HEK293T (cell line): Measurements from ENCODE around the gene NXNL1.
"Not testable (repeated sequence)": the region's sequence is repeated elsewhere in the genome, so short reads cannot be mapped to it uniquely, and the experiment has no call there.

ENCODE experiments used
- BHLHE40 ChIP-seq: fragments of 450-650 bp; IDR thresholded peaks from 2 replicates; pipeline ENCODE4 v1.6.1; 2016; ENCODE audit warnings: mild to moderate bottlenecking, moderate library complexity, borderline replicate concordance
- ELF4 ChIP-seq: fragments of 450-650 bp; IDR thresholded peaks from 2 replicates; pipeline ENCODE4 v1.6.1; 2017; ENCODE audit warnings: antibody characterized with exemption
- FOXA1 ChIP-seq: fragments of 450-650 bp; IDR thresholded peaks from 2 replicates; pipeline ENCODE4 v1.6.1; 2016; ENCODE audit warnings: mild to moderate bottlenecking
- FOXM1 ChIP-seq: fragments of 450-650 bp; IDR thresholded peaks from 2 replicates; pipeline ENCODE4 v1.6.1; 2017; ENCODE audit warnings: mild to moderate bottlenecking, borderline replicate concordance
- L3MBTL2 ChIP-seq: fragments of 450-650 bp; conservative IDR thresholded peaks from 2 replicates; pipeline ENCODE4 v1.6.1; 2016; ENCODE audit warnings: mild to moderate bottlenecking
- NFRKB ChIP-seq: fragments of 450-650 bp; IDR thresholded peaks from 2 replicates; pipeline ENCODE4 v1.6.1; 2016; ENCODE audit warnings: mild to moderate bottlenecking, moderate library complexity
- SP1 ChIP-seq: fragments of 450-650 bp; IDR thresholded peaks from 2 replicates; pipeline ENCODE4 v1.6.1; 2017
- SUZ12 ChIP-seq: fragments of 450-650 bp; IDR thresholded peaks from 2 replicates; pipeline ENCODE4 v1.6.1; 2016; ENCODE audit warnings: mild to moderate bottlenecking
- TARDBP ChIP-seq: fragments of 450-650 bp; IDR thresholded peaks from 2 replicates; pipeline ENCODE4 v1.6.1; 2016
- TF ChIP-seq, protein P1 (sequence below): fragments of 450-650 bp; IDR thresholded peaks from 2 replicates; pipeline ENCODE4 v1.6.1; 2016

DNA sequence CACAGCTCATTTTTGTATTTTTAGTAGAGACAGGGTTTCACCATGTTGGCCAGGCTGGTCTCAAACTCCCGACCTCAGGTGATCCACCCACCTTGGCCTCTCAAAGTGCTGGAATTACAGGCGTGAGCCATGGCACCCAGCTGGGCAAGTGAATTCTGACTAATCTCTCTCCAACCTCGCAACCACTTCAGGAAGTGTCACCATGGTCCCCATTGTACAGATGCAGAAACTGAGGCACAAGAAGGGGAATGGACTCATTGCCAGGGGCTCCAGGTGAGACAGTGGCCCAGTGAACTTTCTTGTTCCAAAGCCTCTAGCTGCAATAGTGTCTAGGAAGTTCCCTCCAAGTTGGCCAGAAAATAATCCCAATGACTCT is 47.8 kb upstream of the NXNL1 start:
- not testable (repeated sequence) for TF ChIP-seq TARDBP, BHLHE40, NFRKB, FOXM1, SP1, L3MBTL2, FOXA1, ELF4, SUZ12
- TF ChIP-seq, protein P1, sequence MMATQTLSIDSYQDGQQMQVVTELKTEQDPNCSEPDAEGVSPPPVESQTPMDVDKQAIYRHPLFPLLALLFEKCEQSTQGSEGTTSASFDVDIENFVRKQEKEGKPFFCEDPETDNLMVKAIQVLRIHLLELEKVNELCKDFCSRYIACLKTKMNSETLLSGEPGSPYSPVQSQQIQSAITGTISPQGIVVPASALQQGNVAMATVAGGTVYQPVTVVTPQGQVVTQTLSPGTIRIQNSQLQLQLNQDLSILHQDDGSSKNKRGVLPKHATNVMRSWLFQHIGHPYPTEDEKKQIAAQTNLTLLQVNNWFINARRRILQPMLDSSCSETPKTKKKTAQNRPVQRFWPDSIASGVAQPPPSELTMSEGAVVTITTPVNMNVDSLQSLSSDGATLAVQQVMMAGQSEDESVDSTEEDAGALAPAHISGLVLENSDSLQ, result not testable (repeated sequence)
